GM12878 (cell line): ENCODE data around the gene AP5Z1. TPM values are rescaled to one million over a fixed set of nuclear protein-coding genes. Genes with fewer than 3 reads are reported as not detected.

ENCODE experiments used
- ATAC-seq: fragments of 200-7000 bp; cut with Tn5 transposase; 3 replicates; pipeline ENCODE4 v1.9.1; 2020; ENCODE audit warnings: mild to moderate bottlenecking, moderate library complexity
- BruUV-seq: library from RNA; stranded (reverse); fragments of 400-500 nt; replicated peaks from 2 replicates; lab custom pipeline; 2021; lab: Mats Ljungman, UMichigan
- CTCF ChIA-PET: fragments of 300-600 bp; sonication (Branson Sonifier 250); formaldehyde crosslinking; extraction: SDS; loops from one replicate; lab custom pipeline; 2021; ENCODE audit warnings: inconsistent platforms; lab: Yijun Ruan, JAX
- POLR2A ChIA-PET: fragments of 350-600 bp; formaldehyde crosslinking; extraction: SDS; loops from one replicate; lab custom pipeline; 2021; ENCODE audit warnings: inconsistent platforms; lab: Charles Lee
- RAD21 ChIA-PET: fragments of 300-600 bp; sonication (Branson Sonifier 250); formaldehyde crosslinking; loops from one replicate; lab custom pipeline; 2023; ENCODE audit warnings: antibody characterized with exemption; ENCODE audit not compliant: unreplicated experiment; lab: Charles Lee
- SMC1A ChIA-PET: fragments of 300-600 bp; sonication (Branson Sonifier 250); formaldehyde crosslinking; loops from one replicate; lab custom pipeline; 2023; ENCODE audit not compliant: unreplicated experiment, uncharacterized antibody; lab: Charles Lee
- DNase-seq: peaks from one replicate; pipeline ENCODE4 v3.0.0-alpha.2; 2011; ENCODE audit warnings: low read depth, low spot score
- FAIRE-seq: peaks from 3 replicates; lab custom pipeline; 2011; peaks lifted over from hg19 to GRCh38; lab: Jason Lieb, UNC
- H2AFZ ChIP-seq: 2 replicates; pipeline ENCODE4 v1.6.0; 2011; ENCODE audit warnings: low read depth, low read length, control low read depth; ENCODE audit not compliant: control insufficient read depth
- H3K27ac ChIP-seq: 2 replicates; pipeline ENCODE4 v1.5.1; 2011; ENCODE audit warnings: control low read depth; ENCODE audit not compliant: control insufficient read depth, insufficient read depth
- H3K27me3 ChIP-seq, 2 experiments: replicated peaks in 1 of 2; 2 replicates each; pipeline versions ENCODE4 v1.6.0 to v1.6.1; 2011; ENCODE audit warnings: low read length in 1 of 2; ENCODE audit not compliant: control insufficient read depth in 2 of 2, insufficient read depth in 2 of 2
- H3K36me3 ChIP-seq, 2 experiments: 2 replicates each; pipeline ENCODE4 v1.5.1; 2011; ENCODE audit warnings: low read length in 1 of 2; ENCODE audit not compliant: control insufficient read depth in 2 of 2, insufficient read depth in 2 of 2
- H3K4me1 ChIP-seq: 2 replicates; pipeline ENCODE4 v1.6.1; 2011; ENCODE audit warnings: mild to moderate bottlenecking, low read length, moderate library complexity, mixed read lengths; ENCODE audit not compliant: control insufficient read depth, insufficient read depth
- H3K4me2 ChIP-seq: 2 replicates; pipeline ENCODE4 v1.6.0; 2011; ENCODE audit warnings: control low read depth; ENCODE audit not compliant: control insufficient read depth, insufficient read depth
- H3K4me3 ChIP-seq: fragments of 200-600 bp; sonication (generic); 2 replicates; pipeline ENCODE4 v1.5.1; 2016
- H3K79me2 ChIP-seq: 2 replicates; pipeline ENCODE4 v1.6.0; 2011; ENCODE audit warnings: low read length; ENCODE audit not compliant: control insufficient read depth, insufficient read depth
- H3K9ac ChIP-seq: 2 replicates; pipeline ENCODE4 v1.8.0; 2011; ENCODE audit warnings: low read length, control low read depth, mixed read lengths; ENCODE audit not compliant: control insufficient read depth, insufficient read depth
- H3K9me3 ChIP-seq: replicated peaks from 3 replicates; pipeline ENCODE4 v1.5.1; 2011; ENCODE audit warnings: mild to moderate bottlenecking, low read length; ENCODE audit not compliant: control insufficient read depth, insufficient read depth
- H4K20me1 ChIP-seq: 2 replicates; pipeline ENCODE4 v1.6.0; 2011; ENCODE audit not compliant: control insufficient read depth, insufficient read depth
- CBFB ChIP-seq: IDR thresholded peaks from 2 replicates; pipeline ENCODE4 v1.6.1; 2016; ENCODE audit warnings: antibody characterized with exemption, low read depth
- CREB1 ChIP-seq: IDR thresholded peaks from 2 replicates; pipeline ENCODE4 v1.6.1; 2012; ENCODE audit warnings: low read depth, mild to moderate bottlenecking, inconsistent platforms
- POLR2A ChIP-seq: IDR thresholded peaks from 2 replicates; pipeline ENCODE4 v1.6.1; 2011; ENCODE audit warnings: low read depth, mild to moderate bottlenecking, low read length
- POLR2AphosphoS5 ChIP-seq: IDR thresholded peaks from 2 replicates; pipeline ENCODE4 v1.6.1; 2011; ENCODE audit warnings: mild to moderate bottlenecking, low read length, inconsistent platforms
- WGBS: methylation state at CpG from one replicate; pipeline ENCODE4 v1.1.6; 2016; ENCODE audit warnings: low lambda C conversion rate; ENCODE audit not compliant: insufficient replicate concordance, insufficient coverage; ENCODE audit errors: missing lambda C conversion rate; 5-methylcytosine and 5-hydroxymethylcytosine counted together
- in situ Hi-C: fragments of 300-500 bp; cut with MboI; formaldehyde crosslinking; loops from 9 replicates; pipeline ENCODE4 v1.14.3; 2018; ENCODE audit warnings: mixed read lengths
- intact Hi-C: fragments of 100-400 bp; cut with micrococcal nuclease; formaldehyde crosslinking; loops from one replicate; pipeline ENCODE4 v1.14.2; 2022; ENCODE audit not compliant: unreplicated experiment
- polyA plus RNA-seq, 11 experiments: library from polyadenylated mRNA; depleted of rRNA in 4 of 11; unstranded in 6 of 11; stranded (reverse) in 5 of 11; fragments of >200 nt; fragmentation: Nextera tagmentation in 4 of 11; fragmentation: Illumina TruSeq in 1 of 11; extraction: Ambion mirVana in 4 of 11; extraction: Trizol in 1 of 11; gene quantifications; 1 replicate in 1 of 11; 2 replicates in 10 of 11; pipeline versions ENCODE4 v1.2.1 to v1.2.3, GENCODE V29; 2011 to 2016; ENCODE audit warnings: inconsistent platforms in 2 of 11, missing spikeins in 2 of 11, low read depth in 1 of 11
- total RNA-seq, 4 experiments: library from RNA; depleted of rRNA in 3 of 4; stranded (reverse); fragments of >200 nt in 3 of 4; fragmentation: Illumina TruSeq in 1 of 4; extraction: Trizol in 1 of 4; gene quantifications; 2 replicates each; pipeline versions ENCODE4 v1.2.1 to v1.2.3, GENCODE V29; 2013 to 2021
- TF ChIP-seq, protein P1 (sequence below): fragments of 150-350 bp; IDR thresholded peaks from 2 replicates; pipeline ENCODE4 v1.6.1; 2014; ENCODE audit warnings: mild to moderate bottlenecking, low read depth, low read length

The AP5Z1 gene
- total and polyA plus RNA-seq, 10 of the 15 experiments (the other 5 are each of a cell fraction or from before 2014, with no cell fraction given) = 0.37 to 43.4 (median 19.4) TPM

DNA sequence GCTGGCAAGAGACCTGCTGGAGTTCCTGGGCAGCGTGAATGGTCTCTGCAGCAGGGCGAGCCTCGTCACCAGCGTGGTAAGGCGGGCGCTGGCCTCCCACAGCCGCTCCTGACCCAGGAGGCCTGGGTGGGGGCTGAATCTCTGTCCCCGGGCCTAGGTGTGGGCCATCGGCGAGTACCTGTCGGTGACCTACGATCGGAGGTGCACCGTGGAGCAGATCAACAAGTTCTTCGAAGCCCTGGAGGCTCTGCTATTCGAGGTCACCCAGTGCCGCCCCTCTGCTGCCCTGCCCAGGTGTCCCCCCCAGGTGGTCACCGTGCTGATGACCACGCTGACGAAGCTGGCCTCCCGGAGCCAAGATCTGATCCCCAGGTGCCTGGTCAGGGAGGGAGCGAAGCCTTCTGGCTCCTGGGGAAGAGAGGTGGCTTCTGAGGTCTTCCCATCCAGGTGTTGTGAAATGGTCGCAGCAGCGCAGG lies 15.1 kb downstream of the AP5Z1 start:
- CTCF ChIA-PET = no interaction called here
- H3K36me3 ChIP-seq = peaks cover 4 to 25% of the 10 kb centered on the region in 2 experiments; a peak in 3 of 4 replicates

DNA sequence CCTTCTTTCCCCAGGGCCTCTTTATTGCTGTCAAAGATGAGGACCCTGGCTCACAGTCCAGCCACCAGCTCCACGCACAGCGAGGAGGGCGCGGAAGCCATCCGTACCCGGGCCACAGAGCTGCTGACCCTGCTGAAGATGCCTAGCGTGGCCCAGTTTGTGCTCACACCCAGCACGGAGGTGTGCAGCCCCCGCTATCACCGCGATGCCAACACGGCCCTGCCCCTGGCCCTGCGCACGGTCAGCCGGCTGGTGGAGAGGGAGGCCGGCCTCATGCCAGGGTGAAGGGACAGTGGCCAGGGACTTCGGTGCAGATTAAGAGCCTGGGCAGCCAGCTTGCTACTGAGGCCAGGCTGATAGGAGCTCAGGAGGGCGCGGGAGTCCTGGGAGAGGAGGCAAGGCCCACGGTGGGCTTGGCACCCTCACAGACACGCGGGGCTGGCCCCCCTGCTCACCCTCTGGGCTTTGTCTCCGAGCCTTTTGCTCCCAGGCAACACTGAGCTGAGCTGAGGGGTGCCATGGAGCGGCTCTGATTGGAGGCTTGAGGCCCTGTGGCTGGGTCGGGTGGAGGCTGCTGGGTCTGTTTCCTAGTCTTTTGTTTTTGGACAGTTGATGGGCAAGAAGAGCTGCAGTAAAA lies 15.8 kb downstream of the AP5Z1 start:
- TF ChIP-seq CREB1 (no peak), CBFB (no peak)
- in situ Hi-C loops (no loop called here), intact Hi-C loops (loop anchor here (10.0 kb wide), 1 partner anchor 184 kb away; no protein-coding TSS in a partner anchor)
- H3K27ac ChIP-seq = no peak overlapping the region
- H3K9me3 ChIP-seq = no peaks in the 10 kb centered on the region; the same call in 2 of the 3 replicates
- H3K36me3 ChIP-seq = peaks cover 1 to 22% of the 10 kb centered on the region in 2 experiments; a peak in 3 of 4 replicates
- ChIA-PET POLR2A (interaction anchor here (0.7 kb wide), 1 partner anchor 142 kb away, joined by 3 read pairs; no protein-coding TSS in a partner anchor), SMC1A (no interaction called here), CTCF (interaction anchor here (1.1 to 1.7 kb wide), 2 partner anchors 14 to 15 kb away, joined by 4 to 5 read pairs; partner anchors contain the start of gene AP5Z1), RAD21 (interaction anchor here (0.6 kb wide), 1 partner anchor 298 kb away, joined by 3 read pairs; no protein-coding TSS in a partner anchor)
- no TSS peak for BruUV-seq
- 99% methylated on average over 25 of the region's 25 CpGs for WGBS
- H3K27me3 ChIP-seq = no peaks in the 10 kb centered on the region
- no peak overlapping the region for H2AFZ ChIP-seq
- no peak for DNase-seq
- no peak overlapping the region for H3K4me3 ChIP-seq
- H3K79me2 ChIP-seq = no peaks in the 10 kb centered on the region
- FAIRE-seq = no peak
- no peak overlapping the region for H3K4me2 ChIP-seq
- no peak overlapping the region for H3K9ac ChIP-seq
- no peak for ATAC-seq
- no peaks in the 10 kb centered on the region for H4K20me1 ChIP-seq
- no peaks in the 10 kb centered on the region for H3K4me1 ChIP-seq

More for the DNA sequence above, 15.1 kb downstream of the AP5Z1 start:
- Histone ChIP-seq H3K79me2 (no peaks in the 10 kb centered on the region), H3K27ac (no peak overlapping the region), H3K4me1 (no peaks in the 10 kb centered on the region), H4K20me1 (no peaks in the 10 kb centered on the region), H3K9me3 (no peaks in the 10 kb centered on the region; the same call in 2 of the 3 replicates), H2AFZ (no peak overlapping the region), H3K9ac (no peak overlapping the region), H3K27me3 (no peaks in the 10 kb centered on the region), H3K4me2 (no peak overlapping the region), H3K4me3 (no peak overlapping the region)
- ChIA-PET RAD21 (no interaction called here), SMC1A (no interaction called here), POLR2A (no interaction called here)
- TF ChIP-seq POLR2AphosphoS5 (peak; percentile 3; the same call in 1 of the 2 replicates), POLR2A (peak; percentile 50; the same call in 1 of the 2 replicates)
- TF ChIP-seq, protein P1, sequence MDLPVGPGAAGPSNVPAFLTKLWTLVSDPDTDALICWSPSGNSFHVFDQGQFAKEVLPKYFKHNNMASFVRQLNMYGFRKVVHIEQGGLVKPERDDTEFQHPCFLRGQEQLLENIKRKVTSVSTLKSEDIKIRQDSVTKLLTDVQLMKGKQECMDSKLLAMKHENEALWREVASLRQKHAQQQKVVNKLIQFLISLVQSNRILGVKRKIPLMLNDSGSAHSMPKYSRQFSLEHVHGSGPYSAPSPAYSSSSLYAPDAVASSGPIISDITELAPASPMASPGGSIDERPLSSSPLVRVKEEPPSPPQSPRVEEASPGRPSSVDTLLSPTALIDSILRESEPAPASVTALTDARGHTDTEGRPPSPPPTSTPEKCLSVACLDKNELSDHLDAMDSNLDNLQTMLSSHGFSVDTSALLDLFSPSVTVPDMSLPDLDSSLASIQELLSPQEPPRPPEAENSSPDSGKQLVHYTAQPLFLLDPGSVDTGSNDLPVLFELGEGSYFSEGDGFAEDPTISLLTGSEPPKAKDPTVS = no peak
- in situ Hi-C loops = no loop called here
- whole genome bisulfite sequencing = 96% methylated on average over 23 of the region's 24 CpGs
- intact Hi-C loops = loop anchor here (10.0 kb wide), 1 partner anchor 184 kb away; no protein-coding TSS in a partner anchor
- FAIRE-seq (no peak), DNase-seq (no peak), ATAC-seq (no peak)
- TSS peak; percentile 29 for BruUV-seq
